ENCODE results near the gene PHF24. TPM values are rescaled to one million over a fixed set of nuclear protein-coding genes. Genes with fewer than 3 reads are reported as not detected.

The PHF24 gene
- total RNA-seq, 4 donors from 2014 or later, result 0.16 to 0.27 TPM; not detected in 2

DNA sequence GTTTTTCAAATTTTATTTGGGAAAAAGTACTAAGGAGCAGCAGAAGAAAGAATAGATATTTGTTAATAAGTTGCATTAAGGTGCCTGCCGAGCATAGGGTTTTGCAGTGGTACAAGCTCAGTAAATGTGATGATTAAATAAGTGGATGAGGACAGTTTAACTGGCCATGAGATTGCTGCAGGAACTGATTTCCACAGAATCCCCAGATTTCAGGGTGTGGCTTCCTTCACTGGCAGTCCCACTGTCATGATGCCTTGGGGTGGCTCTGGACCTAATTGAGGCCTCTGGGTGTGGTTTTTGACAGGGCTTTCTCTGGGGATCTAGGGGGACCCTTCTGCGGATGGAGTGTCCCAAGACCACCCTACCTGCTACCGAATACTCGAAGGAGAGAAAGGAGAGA lies 1.4 kb downstream of the PHF24 start:
- peaks cover 0 to 9% (median 7%) of the 10 kb centered on the region in 4 donors for H3K4me1 ChIP-seq
- 80 to 89% methylated on average over 1 to 4 of the region's 4 CpGs for WGBS, 2 donors (ENCODE audit: low coverage in 1 of 2)
- H3K27ac ChIP-seq, result no peak overlapping the region
- intact Hi-C loops (cut with DNase I; ENCODE audit: low total_unique reads), result no loop called here
- peaks cover 85% of the 10 kb centered on the region for H3K27me3 ChIP-seq
- H3K36me3 ChIP-seq, result no peaks in the 10 kb centered on the region
- H3K9me3 ChIP-seq, result no peaks in the 10 kb centered on the region
- no peak for TF ChIP-seq EP300 (IDR thresholded peaks at IDR 0.05; ENCODE audit: low read depth)
- TF ChIP-seq, protein P1, sequence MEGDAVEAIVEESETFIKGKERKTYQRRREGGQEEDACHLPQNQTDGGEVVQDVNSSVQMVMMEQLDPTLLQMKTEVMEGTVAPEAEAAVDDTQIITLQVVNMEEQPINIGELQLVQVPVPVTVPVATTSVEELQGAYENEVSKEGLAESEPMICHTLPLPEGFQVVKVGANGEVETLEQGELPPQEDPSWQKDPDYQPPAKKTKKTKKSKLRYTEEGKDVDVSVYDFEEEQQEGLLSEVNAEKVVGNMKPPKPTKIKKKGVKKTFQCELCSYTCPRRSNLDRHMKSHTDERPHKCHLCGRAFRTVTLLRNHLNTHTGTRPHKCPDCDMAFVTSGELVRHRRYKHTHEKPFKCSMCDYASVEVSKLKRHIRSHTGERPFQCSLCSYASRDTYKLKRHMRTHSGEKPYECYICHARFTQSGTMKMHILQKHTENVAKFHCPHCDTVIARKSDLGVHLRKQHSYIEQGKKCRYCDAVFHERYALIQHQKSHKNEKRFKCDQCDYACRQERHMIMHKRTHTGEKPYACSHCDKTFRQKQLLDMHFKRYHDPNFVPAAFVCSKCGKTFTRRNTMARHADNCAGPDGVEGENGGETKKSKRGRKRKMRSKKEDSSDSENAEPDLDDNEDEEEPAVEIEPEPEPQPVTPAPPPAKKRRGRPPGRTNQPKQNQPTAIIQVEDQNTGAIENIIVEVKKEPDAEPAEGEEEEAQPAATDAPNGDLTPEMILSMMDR (IDR thresholded peaks at IDR 0.05), result no peak
- no peak for TF ChIP-seq POLR2AphosphoS5 (IDR thresholded peaks at IDR 0.05)
- TF ChIP-seq POLR2A (IDR thresholded peaks at IDR 0.05), result no peak
- in situ Hi-C loops (cut with MboI; ENCODE audit: low pct_ligation_motif_present in 1 of 4, low pct_unique_long_range_greater_than_20kb in 1 of 4, low sequenced_read_pairs in 3 of 4), result no loop called here
- no peak overlapping the region for H3K4me3 ChIP-seq
- DNase-seq, result no peak

DNA sequence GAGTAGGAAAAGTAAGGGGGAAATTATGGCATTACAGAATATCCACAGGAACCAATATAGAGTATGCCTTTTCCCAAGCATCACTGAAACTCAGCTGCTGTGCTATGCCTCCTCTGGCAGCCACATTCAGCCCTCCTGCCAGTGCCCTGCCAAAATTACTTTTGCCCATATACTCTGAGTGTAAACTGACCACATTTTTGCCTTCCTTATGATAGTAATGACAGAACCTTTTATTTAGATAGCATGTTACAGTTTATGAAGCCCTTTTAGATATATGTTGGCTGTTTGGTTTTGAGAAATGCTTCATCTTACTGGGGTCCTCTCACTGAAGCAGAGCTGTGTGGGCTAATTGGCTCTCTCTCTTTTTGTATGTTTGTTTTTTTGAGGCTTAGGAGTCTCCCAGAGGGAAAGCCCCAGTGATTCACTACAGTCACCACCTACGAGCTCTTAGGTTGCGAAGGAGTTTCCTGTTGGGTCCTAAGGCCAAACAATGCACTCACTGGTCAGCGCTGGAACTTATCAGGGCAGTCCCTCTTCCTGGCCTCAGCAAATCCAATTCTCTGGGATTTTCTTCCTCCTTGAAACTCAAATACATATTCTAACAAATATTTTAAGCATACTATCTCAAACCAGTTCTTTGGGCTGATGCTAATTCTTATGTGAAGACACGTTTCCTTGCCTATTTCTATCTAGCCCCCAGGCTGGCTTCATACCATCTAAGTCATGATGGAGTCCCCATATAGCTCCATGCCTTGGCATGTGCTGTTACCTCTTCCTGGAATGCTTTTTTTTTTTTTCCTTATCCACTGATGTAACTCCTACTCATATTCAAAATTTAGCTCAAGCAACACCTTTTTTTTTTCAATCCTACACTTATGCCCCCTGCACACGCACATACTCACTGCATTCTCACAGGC lies 3.7 kb downstream of the PHF24 start:
- peaks cover 94% of the 10 kb centered on the region for H3K27me3 ChIP-seq
- peaks cover 0 to 9% (median 7%) of the 10 kb centered on the region in 4 donors for H3K4me1 ChIP-seq
- no peak for DNase-seq
- in situ Hi-C loops (cut with MboI; ENCODE audit: low pct_ligation_motif_present in 1 of 4, low pct_unique_long_range_greater_than_20kb in 1 of 4, low sequenced_read_pairs in 3 of 4), result no loop called here
- WGBS, 2 donors (ENCODE audit: low coverage in 1 of 2), result 49 to 64% methylated on average over 5 of the region's 5 CpGs
- TF ChIP-seq POLR2AphosphoS5 (IDR thresholded peaks at IDR 0.05) (no peak), POLR2A (IDR thresholded peaks at IDR 0.05) (no peak), EP300 (IDR thresholded peaks at IDR 0.05; ENCODE audit: low read depth) (no peak)
- TF ChIP-seq, protein P1 (IDR thresholded peaks at IDR 0.05), result no peak
- no peaks in the 10 kb centered on the region for H3K9me3 ChIP-seq
- H3K27ac ChIP-seq, result no peak overlapping the region
- H3K4me3 ChIP-seq, result no peak overlapping the region
- H3K36me3 ChIP-seq, result no peaks in the 10 kb centered on the region
- intact Hi-C loops (cut with DNase I; ENCODE audit: low total_unique reads), result no loop called here

- TF ChIP-seq POLR2A (IDR thresholded peaks at IDR 0.05), result no peak
- H3K36me3 ChIP-seq, result no peaks in the 10 kb centered on the region
- no peak for DNase-seq
- no peaks in the 10 kb centered on the region for H3K9me3 ChIP-seq
- H3K27me3 ChIP-seq, result peaks cover 94% of the 10 kb centered on the region
- H3K4me3 ChIP-seq, result no peak overlapping the region
- WGBS, 2 donors (ENCODE audit: low coverage in 1 of 2), result 92% methylated on average over 3 of the region's 3 CpGs; no CpG with 5 or more reads in 1 of the 2 donors
- intact Hi-C loops (cut with DNase I; ENCODE audit: low total_unique reads) (no loop called here), in situ Hi-C loops (cut with MboI; ENCODE audit: low pct_ligation_motif_present in 1 of 4, low pct_unique_long_range_greater_than_20kb in 1 of 4, low sequenced_read_pairs in 3 of 4) (no loop called here)
- no peak overlapping the region for H3K27ac ChIP-seq
- H3K4me1 ChIP-seq, result peaks cover 0 to 7% (median 6%) of the 10 kb centered on the region in 4 donors
Observed at GRCh38 chr9:34962546-34962945, 4.5 kb downstream of the PHF24 start.

GRCh38 chr9:34963552-34963951 lies 5.5 kb downstream of the PHF24 start:
- H3K9me3 ChIP-seq, result no peaks in the 10 kb centered on the region
- in situ Hi-C loops (cut with MboI; ENCODE audit: low pct_ligation_motif_present in 1 of 4, low pct_unique_long_range_greater_than_20kb in 1 of 4, low sequenced_read_pairs in 3 of 4) (no loop called here), intact Hi-C loops (cut with DNase I; ENCODE audit: low total_unique reads) (no loop called here)
- H3K27me3 ChIP-seq, result peaks cover 92% of the 10 kb centered on the region
- TF ChIP-seq POLR2AphosphoS5 (IDR thresholded peaks at IDR 0.05), result no peak
- WGBS, 2 donors (ENCODE audit: low coverage in 1 of 2), result 61% methylated on average over 2 of the region's 2 CpGs; no CpG with 5 or more reads in 1 of the 2 donors
- no peak overlapping the region for H3K4me3 ChIP-seq
- no peak overlapping the region for H3K27ac ChIP-seq
- no peak for DNase-seq
- peaks cover 0 to 1% (median 0%) of the 10 kb centered on the region in 4 donors for H3K4me1 ChIP-seq
- H3K36me3 ChIP-seq, result no peaks in the 10 kb centered on the region

- Histone ChIP-seq H3K27me3 (peaks cover 89% of the 10 kb centered on the region), H3K4me3 (no peak overlapping the region), H3K27ac (no peak overlapping the region), H3K4me1 (no peaks in the 10 kb centered on the region), H3K9me3 (no peaks in the 10 kb centered on the region), H3K36me3 (no peaks in the 10 kb centered on the region)
- in situ Hi-C loops (cut with MboI; ENCODE audit: low pct_ligation_motif_present in 1 of 4, low pct_unique_long_range_greater_than_20kb in 1 of 4, low sequenced_read_pairs in 3 of 4), result no loop called here
- no peak for TF ChIP-seq POLR2AphosphoS5 (IDR thresholded peaks at IDR 0.05)
- TF ChIP-seq POLR2A (IDR thresholded peaks at IDR 0.05), result no peak
- TF ChIP-seq EP300 (IDR thresholded peaks at IDR 0.05; ENCODE audit: low read depth), result no peak
- TF ChIP-seq, protein P1 (IDR thresholded peaks at IDR 0.05), result no peak
- no peak for DNase-seq
- intact Hi-C loops (cut with DNase I; ENCODE audit: low total_unique reads), result no loop called here
- WGBS, 2 donors (ENCODE audit: low coverage in 1 of 2), result 53 to 61% methylated on average over 3 of the region's 3 CpGs
Observed at GRCh38 chr9:34964458-34964857, 6.4 kb downstream of the PHF24 start.
